Smooth muscle cell (in vitro differentiated cells): ENCODE results near the gene ASB6. TPM values are rescaled to one million over a fixed set of nuclear protein-coding genes. Genes with fewer than 3 reads are reported as not detected.

Experiments
- DNase-seq: peaks from one replicate; lab custom pipeline; 2025; ENCODE audit not compliant: unreplicated experiment; lab: John Stamatoyannopoulos, UW
- H2AFZ ChIP-seq: fragments of 200-600 bp; sonication (generic); 2 replicates; pipeline ENCODE4 v1.6.0; 2016; ENCODE audit warnings: antibody characterized with exemption, low read depth, mild to moderate bottlenecking
- H3F3A ChIP-seq: fragments of 200-600 bp; sonication (generic); 2 replicates; pipeline ENCODE4 v1.6.0; 2017; ENCODE audit warnings: antibody characterized with exemption, low read depth
- H3K27ac ChIP-seq: fragments of 200-600 bp; sonication (generic); 2 replicates; pipeline ENCODE4 v1.5.1; 2016; ENCODE audit warnings: low read depth, mild to moderate bottlenecking
- H3K27me3 ChIP-seq: fragments of 200-600 bp; sonication (generic); 2 replicates; pipeline ENCODE4 v1.6.1; 2016; ENCODE audit warnings: low read depth, mild to moderate bottlenecking
- H3K36me3 ChIP-seq: fragments of 200-600 bp; sonication (generic); 2 replicates; pipeline ENCODE4 v1.5.1; 2016; ENCODE audit warnings: low read depth
- H3K4me1 ChIP-seq: fragments of 200-600 bp; sonication (generic); 2 replicates; pipeline ENCODE4 v1.5.1; 2016; ENCODE audit warnings: low read depth
- H3K4me2 ChIP-seq: fragments of 200-600 bp; sonication (generic); 2 replicates; pipeline ENCODE4 v1.6.0; 2016; ENCODE audit warnings: mild to moderate bottlenecking
- H3K4me3 ChIP-seq: fragments of 200-600 bp; sonication (generic); 2 replicates; pipeline ENCODE4 v1.5.1; 2016; ENCODE audit warnings: mild to moderate bottlenecking
- H3K79me2 ChIP-seq: fragments of 200-600 bp; sonication (generic); 2 replicates; pipeline ENCODE4 v1.6.0; 2016; ENCODE audit warnings: low read depth, mild to moderate bottlenecking
- H3K9ac ChIP-seq: fragments of 200-600 bp; sonication (generic); 2 replicates; pipeline ENCODE4 v1.6.0; 2016; ENCODE audit warnings: low read depth
- H3K9me3 ChIP-seq: fragments of 200-600 bp; sonication (generic); replicated peaks from 2 replicates; pipeline ENCODE4 v1.5.1; 2016; ENCODE audit warnings: low read depth
- H4K20me1 ChIP-seq: fragments of 200-600 bp; sonication (generic); 2 replicates; pipeline ENCODE4 v1.6.0; 2016; ENCODE audit warnings: low read depth
- WGBS: methylation state at CpG from one replicate; pipeline ENCODE4 v1.1.7; 2016; ENCODE audit warnings: low lambda C conversion rate; 5-methylcytosine and 5-hydroxymethylcytosine counted together
- polyA plus RNA-seq: library from polyadenylated mRNA; unstranded; fragments of >200 nt; fragmentation: Nextera tagmentation; extraction: Ambion mirVana; gene quantifications from 2 replicates; pipeline ENCODE4 v1.2.1, GENCODE V29; 2016
- total RNA-seq: library from RNA; depleted of rRNA; stranded (reverse); fragments of >200 nt; gene quantifications from 2 replicates; pipeline ENCODE4 v1.2.3, GENCODE V29; 2014
- TF ChIP-seq, protein P1 (sequence below): fragments of 200-600 bp; sonication (generic); IDR thresholded peaks from 2 replicates; pipeline ENCODE4 v1.5.1; 2017; ENCODE audit warnings: borderline replicate concordance, mild to moderate bottlenecking, antibody characterized with exemption; ENCODE audit not compliant: insufficient read depth, poor library complexity, severe bottlenecking

The ASB6 gene
- total and polyA plus RNA-seq, 2 experiments from 2014 or later: 13.8 to 26.0 TPM

- Histone ChIP-seq H3K27me3 (no peaks in the 10 kb centered on the region), H3F3A (peaks cover 11% of the 10 kb centered on the region), H3K9ac (no peak overlapping the region), H3K9me3 (no peaks in the 10 kb centered on the region), H4K20me1 (no peaks in the 10 kb centered on the region), H2AFZ (no peak overlapping the region), H3K4me2 (peak overlapping the region; percentile 22), H3K27ac (peak overlapping the region; percentile 46), H3K79me2 (no peaks in the 10 kb centered on the region), H3K4me3 (no peak overlapping the region), H3K36me3 (no peaks in the 10 kb centered on the region), H3K4me1 (no peaks in the 10 kb centered on the region)
- WGBS: 86% methylated on average over 7 of the region's 7 CpGs
- no peak for DNase-seq
- TF ChIP-seq, protein P1, sequence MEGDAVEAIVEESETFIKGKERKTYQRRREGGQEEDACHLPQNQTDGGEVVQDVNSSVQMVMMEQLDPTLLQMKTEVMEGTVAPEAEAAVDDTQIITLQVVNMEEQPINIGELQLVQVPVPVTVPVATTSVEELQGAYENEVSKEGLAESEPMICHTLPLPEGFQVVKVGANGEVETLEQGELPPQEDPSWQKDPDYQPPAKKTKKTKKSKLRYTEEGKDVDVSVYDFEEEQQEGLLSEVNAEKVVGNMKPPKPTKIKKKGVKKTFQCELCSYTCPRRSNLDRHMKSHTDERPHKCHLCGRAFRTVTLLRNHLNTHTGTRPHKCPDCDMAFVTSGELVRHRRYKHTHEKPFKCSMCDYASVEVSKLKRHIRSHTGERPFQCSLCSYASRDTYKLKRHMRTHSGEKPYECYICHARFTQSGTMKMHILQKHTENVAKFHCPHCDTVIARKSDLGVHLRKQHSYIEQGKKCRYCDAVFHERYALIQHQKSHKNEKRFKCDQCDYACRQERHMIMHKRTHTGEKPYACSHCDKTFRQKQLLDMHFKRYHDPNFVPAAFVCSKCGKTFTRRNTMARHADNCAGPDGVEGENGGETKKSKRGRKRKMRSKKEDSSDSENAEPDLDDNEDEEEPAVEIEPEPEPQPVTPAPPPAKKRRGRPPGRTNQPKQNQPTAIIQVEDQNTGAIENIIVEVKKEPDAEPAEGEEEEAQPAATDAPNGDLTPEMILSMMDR: no peak
Measured at GRCh38 chr9:129655696-129656095, 13.7 kb upstream of the ASB6 start.

DNA sequence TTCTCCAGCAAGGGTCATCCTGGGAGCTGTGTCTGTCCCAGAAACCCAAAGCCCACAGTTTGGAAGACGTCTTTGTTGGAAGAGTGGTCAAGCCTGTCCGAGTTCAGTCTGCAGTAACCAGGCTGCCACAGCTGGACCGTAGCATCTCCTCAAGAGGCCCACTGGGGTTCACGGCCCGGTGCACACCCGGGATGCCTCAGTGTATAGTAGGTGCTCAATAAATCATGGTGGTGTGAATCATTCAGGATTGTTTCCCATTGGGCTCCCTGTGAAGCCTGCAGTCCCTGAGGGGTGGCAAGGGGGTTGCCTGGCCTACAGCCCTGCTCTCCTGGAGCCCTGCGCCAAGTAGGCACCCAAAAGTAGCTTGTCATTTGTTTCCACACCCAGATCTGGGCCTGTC lies 13.2 kb upstream of the ASB6 start:
- no peak for DNase-seq
- no peak overlapping the region for H3K9ac ChIP-seq
- H3K36me3 ChIP-seq: no peaks in the 10 kb centered on the region
- H2AFZ ChIP-seq: no peak overlapping the region
- 97% methylated on average over 7 of the region's 7 CpGs for WGBS
- TF ChIP-seq, protein P1: no peak
- H3K79me2 ChIP-seq: no peaks in the 10 kb centered on the region
- H3K27ac ChIP-seq: no peak overlapping the region
- H3K4me1 ChIP-seq: no peaks in the 10 kb centered on the region
- no peak overlapping the region for H3K4me3 ChIP-seq
- H4K20me1 ChIP-seq: no peaks in the 10 kb centered on the region
- H3F3A ChIP-seq: peaks cover 11% of the 10 kb centered on the region
- H3K4me2 ChIP-seq: no peak overlapping the region
- H3K27me3 ChIP-seq: no peaks in the 10 kb centered on the region
- H3K9me3 ChIP-seq: no peaks in the 10 kb centered on the region

- Histone ChIP-seq H3K4me1 (no peaks in the 10 kb centered on the region), H3K9me3 (no peaks in the 10 kb centered on the region), H4K20me1 (no peaks in the 10 kb centered on the region), H3K36me3 (no peaks in the 10 kb centered on the region), H3K4me2 (peak overlapping the region; percentile 16), H3F3A (peaks cover 11% of the 10 kb centered on the region), H3K9ac (no peak overlapping the region), H3K79me2 (no peaks in the 10 kb centered on the region), H3K27ac (no peak overlapping the region), H3K27me3 (no peaks in the 10 kb centered on the region), H2AFZ (peak overlapping the region; percentile 71), H3K4me3 (no peak overlapping the region)
- TF ChIP-seq, protein P1: no peak
- no peak for DNase-seq
- WGBS: 68% methylated on average over 20 of the region's 20 CpGs
Measured at GRCh38 chr9:129654554-129655040, 12.6 kb upstream of the ASB6 start.

DNA sequence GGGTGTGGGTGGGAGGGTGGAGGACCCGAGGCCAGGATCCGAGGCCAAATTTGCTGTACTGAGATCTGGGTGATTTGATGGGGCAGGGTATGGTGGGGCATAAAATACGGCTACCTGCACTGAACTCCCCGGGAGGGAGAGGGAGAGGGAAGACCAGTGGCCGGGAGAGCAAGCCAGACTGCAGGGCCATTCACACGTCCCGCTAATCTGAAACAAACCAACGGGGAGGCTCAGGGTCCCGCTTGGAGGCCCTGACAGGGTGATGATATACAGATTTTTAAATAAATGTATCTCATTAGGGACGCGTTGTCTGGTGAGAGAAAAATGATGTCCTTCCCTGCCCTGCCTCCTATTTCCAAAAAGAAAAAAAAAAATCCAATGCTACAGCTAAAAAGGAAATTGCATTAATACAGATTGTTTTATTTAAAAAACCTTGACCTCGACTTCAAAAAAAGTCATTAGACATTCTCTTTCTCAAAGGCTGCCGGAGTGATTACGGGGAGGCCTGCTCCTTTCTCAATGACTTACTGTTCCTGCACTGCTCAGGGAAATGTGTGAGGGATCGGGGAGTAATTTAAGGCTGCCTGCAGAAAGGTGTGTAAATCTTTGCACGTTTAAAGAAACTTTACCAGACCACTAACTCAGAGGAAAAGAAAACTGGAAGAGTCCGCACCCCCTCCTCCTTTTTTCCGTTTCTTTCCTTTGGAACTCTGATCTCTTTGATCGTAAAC lies 12.0 kb upstream of the ASB6 start:
- DNase-seq: no peak
- no peaks in the 10 kb centered on the region for H3K79me2 ChIP-seq
- H3K4me2 ChIP-seq: peak overlapping the region; percentile 16
- TF ChIP-seq, protein P1: no peak
- no peaks in the 10 kb centered on the region for H4K20me1 ChIP-seq
- H3K27me3 ChIP-seq: no peaks in the 10 kb centered on the region
- H3K4me3 ChIP-seq: no peak overlapping the region
- H3F3A ChIP-seq: peaks cover 11% of the 10 kb centered on the region
- peak overlapping the region; percentile 71 for H2AFZ ChIP-seq
- no peak overlapping the region for H3K9ac ChIP-seq
- WGBS: 38% methylated on average over 17 of the region's 19 CpGs
- H3K9me3 ChIP-seq: no peaks in the 10 kb centered on the region
- no peak overlapping the region for H3K27ac ChIP-seq
- no peaks in the 10 kb centered on the region for H3K4me1 ChIP-seq
- no peaks in the 10 kb centered on the region for H3K36me3 ChIP-seq
